GM19351 (cell line): ENCODE measurements around the gene RHEBL1.

ENCODE experiments used
- ATAC-seq: cut with Tn5 transposase; IDR thresholded peaks from one replicate; pipeline ENCODE4 v1.9.1; 2021; ENCODE audit warnings: mild to moderate bottlenecking, moderate library complexity; ENCODE audit not compliant: unreplicated experiment

RHEBL1 gene, protein sequence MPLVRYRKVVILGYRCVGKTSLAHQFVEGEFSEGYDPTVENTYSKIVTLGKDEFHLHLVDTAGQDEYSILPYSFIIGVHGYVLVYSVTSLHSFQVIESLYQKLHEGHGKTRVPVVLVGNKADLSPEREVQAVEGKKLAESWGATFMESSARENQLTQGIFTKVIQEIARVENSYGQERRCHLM

DNA sequence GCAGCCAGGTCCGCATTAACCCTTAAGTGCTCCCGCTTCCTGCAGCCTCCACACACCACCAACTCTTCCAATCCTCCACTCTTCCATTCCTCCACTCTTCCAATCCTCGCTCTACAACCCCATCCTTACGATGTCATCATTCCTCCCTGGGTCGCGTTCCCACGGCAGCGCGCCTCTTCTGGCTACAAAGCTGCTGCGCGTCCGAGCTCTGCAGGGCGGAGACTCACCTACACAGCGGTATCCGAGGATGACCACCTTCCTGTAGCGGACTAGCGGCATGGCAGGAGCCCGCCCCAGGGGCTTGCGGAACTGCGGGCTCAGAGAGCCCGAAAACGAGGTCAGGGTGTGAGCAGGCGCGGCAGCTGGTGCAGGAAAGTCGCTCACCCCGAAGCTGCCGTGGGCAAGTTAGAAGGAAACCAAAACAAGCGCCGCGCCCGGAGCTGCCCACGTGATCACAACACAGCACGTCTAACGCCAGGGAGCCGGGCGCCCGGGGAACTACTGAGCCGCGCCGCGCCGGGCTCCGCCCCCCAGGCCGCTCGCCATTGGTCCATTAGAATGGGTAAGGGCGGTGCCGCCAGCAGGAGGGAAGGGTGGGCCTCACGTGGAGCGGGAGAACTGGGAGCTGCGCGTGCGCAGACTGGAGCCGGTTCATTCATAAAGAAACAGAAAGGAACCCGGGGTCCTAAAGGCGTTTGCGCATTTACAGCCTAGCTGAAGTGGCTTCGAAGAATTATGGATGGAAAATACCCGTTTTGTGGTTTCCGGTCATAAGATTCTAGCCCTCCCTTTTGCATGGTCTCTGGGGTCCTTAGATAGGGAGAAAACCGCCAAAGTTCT lies at the start of gene RHEBL1:
Gene RHEBL1 (minus strand): TSS at position 473 of the 840 bp plus-strand sequence. CDS start 194 bp downstream, at position 279.
- ATAC-seq = peak; percentile 99

DNA sequence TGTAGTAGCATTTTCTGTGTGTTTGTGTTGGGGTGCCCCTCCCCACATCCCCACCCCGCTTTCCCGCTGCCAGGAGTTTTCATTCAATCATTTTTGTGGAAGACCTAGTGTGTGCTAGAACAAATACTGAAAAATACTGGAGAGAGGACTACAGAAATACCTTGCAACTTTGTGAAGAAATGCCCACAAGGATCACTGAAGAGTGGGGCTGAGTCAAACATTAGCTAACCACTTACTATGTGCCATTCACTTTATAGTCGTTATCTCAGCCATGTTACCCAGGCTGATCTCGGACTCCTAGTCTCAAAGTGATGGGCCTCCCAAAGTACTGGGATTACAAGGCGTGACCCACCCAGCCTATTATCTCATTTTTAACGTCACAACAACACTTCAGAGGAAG lies 41.4 kb upstream of the RHEBL1 start:
- peak; percentile 1 for ATAC-seq

DNA sequence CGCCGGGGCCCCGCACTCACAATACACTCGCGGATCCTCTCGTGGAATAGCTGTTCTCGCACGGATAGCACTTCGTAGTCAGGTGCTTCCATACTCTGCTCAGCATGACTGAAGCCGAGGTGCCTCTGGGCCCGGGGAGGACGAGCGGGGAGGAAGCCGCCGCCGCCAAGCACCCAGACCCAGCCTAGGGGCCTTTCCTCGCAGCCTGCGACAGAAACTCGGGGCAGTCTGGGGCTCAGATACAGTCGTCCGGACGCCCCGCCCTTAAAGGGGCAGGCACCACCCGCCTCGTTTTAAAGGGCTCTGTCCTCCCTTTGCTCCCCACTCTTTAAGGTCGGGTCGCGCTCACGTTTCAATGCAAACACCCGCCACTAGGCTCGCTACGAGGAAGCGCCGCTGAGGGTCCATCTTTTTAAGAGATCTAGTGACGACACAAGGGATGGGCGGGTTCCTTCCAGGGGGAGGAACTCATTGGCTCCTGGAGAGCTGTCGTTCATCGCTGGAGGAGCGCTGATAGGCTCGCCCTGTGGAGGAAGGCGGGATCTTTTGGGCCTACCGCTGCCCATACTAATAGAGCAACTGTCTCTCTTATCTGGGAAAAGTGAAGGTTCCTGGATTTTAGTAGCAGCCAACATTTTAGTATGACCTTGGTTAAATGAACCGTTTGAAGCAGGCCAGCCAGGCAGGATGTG lies 40.8 kb upstream of the RHEBL1 start, which contains the start of gene LMBR1L:
Gene LMBR1L (minus strand): TSS at position 384 of the 692 bp plus-strand sequence. CDS start 292 bp downstream, at position 92.
- ATAC-seq = peak; percentile 97

DNA sequence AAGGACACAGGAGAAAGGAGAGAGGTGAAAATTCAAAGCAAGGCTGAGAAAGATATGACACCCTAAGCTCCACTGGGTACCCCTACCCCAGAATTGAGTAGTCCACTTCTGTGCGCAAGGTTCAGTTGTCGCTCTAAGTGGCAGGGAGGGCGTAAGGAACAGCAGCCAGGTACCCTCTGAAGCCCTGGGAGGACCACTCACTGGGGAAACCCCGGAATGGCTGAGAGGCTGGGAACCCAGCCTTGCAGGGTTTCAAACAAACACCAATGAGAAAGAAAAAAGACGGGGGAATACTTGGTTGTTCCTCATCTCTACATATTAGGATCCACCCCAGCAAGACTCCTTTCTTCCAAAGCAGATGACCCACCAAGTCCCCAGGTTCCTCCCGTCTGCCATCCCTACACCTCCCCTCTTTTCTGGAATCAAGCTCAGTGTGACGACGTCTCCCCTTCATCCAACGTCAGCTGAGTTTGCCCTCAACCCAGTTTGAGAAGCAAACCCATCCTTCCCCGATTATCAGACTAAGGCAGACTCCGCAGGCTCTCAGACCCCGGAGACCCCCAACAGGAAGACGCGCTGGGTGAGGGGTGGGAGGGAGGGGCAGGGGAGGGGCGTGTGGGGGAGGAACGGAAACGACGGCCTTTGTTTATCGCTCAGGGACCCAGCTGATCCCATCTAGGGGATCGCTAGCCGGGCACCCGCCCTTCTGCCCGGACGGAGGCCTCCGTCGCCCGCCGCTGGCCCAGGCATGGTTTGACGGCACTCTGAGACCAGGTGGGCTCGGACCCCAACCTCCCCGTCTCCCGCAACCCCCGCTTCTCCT lies 40.1 kb upstream of the RHEBL1 start:
- ATAC-seq = no peak

DNA sequence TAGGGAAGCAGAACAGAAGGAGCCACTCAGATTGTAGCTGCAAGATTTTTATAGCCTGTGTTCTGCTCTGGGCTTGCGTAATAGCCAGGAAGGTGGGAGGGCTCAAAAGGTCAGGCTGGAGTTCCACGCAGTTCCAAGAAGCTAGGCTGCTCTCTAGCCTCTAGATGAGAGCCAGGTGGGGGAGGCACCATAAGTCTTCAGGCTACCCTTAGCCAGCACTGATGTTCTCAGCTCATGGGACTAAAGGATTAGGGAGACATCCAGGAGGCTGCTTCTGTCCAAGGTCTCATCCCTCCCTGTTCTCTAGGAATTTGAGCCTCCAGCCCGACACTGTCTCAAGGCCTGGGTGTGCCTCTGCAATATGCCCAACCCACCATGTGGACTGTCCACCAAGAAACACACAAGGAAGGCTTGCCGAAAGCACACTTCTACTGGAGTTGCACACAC lies 39.2 kb upstream of the RHEBL1 start:
- no peak for ATAC-seq

DNA sequence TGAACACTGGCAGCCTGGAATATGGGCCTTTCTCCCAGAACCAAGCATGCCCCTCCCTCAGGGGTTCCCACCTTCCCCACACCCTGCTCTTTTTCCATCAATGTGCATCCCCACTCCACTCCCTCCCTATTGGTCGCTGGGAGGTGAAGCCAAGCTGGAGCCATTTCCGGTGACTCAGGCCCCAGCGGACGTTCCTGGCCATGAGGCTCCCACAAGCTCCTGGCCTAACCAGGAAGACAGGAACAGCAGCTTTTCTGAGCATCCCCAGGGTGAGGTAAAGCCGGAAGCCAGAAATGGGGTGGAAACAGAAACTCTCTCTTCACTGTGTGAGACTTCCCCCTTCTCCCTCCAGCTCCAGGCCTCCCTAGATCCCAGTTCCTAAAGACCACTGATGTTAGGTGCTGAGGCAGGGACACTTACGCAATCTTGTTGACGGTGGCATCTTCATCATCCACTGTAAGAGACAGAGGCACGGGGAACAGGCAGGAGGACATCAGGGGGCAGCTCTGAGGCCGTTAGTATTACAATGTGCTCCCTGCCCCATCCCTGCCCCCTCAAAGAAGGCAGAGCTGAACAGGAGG lies 35.8 kb upstream of the RHEBL1 start:
- ATAC-seq = no peak

DNA sequence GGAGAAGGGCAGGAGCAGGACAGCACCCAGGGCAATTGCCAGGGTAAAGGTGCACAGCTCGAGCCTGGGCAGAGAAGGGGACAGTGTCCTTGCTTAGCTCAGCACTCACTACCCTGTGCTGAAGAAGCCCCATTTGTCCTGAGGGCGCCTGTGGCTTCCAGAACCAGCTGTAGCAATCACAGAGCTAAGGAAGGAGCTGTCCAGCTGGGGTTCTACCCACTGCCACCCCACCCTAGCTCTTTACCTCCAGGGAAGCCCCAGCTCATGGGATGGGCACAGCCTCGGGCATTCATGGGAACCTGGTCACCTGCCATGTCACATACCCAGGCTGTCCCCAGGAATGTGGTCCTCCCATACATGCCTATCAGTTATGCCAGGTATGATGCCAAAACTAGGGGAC lies 35.0 kb upstream of the RHEBL1 start:
- ATAC-seq = no peak

DNA sequence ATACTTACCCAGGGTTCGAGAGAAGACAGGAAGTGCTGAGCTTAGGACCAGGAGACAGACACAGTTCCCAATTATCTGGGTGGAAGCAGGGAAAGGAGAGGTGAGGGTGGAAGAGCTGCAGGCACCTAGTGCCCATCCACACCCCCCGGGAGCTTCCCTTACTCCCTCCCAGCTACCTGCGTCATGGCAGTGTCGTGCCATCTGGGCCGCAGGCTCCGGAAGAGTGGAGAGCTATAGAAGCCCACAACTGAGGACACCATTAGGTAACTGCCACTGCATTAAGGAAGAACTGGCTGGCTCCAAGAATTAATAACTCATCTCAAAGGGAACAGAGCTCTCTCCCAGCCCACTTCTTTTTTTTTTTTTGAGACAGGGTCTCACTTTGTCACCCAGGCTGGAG lies 30.6 kb upstream of the RHEBL1 start:
- no peak for ATAC-seq

DNA sequence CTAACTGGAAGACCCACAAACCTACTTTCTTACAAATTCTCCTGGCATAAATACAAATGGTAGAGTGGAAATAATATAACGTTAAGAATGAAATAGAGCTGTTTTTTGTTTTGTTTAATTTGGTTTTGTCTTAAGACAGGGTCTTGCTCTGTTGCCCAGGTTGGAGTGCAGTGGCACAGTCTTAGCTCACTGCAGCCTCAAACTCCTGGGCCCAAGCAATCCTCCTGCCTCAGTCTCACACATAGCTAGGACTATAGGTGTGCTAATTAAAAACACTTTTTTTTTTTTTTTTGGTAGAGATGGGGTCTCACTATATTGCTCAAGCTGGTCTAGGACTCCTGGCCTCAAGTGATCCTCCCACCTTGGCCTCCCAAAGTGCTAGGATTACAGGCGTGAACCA lies 28.9 kb upstream of the RHEBL1 start:
- no peak for ATAC-seq

DNA sequence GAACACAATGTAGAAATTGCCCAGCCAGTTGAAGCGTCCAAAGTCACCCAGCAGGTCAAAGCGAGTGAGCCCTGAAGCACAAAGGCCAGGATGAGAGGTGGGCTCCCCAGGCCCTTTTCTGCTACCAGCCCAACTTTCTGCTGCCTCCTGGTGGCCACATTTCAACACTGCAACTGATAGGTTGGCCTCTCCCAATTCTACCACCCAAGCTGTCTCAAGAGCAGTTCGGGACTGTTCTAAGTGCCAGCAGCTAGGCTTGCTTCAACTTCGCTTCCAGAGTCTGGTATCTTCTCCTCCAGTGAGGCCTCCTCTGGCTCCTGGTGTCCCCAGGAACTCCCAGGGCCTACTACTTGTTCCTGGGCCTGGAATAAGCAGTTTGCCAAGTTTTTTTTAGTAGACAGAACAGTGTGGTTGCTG lies 28.3 kb upstream of the RHEBL1 start:
- no peak for ATAC-seq

DNA sequence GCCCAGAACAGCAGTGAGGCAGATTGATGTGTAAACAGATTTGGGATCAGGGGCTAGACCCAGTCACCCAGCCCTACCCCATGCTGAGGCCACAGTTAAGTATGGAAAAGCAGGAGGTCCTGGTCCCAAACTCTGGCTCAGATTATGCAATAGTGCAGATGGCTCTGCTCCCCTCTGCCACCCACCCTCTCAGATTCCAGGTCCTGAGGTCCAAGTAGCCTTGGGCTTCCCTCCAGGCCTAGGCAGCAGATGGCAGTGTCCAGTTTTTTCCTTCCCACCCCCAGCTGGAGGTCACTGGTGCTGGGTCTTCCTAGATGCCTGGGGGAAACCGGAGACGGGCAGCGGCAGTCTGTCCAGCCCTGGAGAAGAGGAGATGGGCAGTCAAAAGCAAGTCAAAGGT lies 27.6 kb upstream of the RHEBL1 start:
- no peak for ATAC-seq

DNA sequence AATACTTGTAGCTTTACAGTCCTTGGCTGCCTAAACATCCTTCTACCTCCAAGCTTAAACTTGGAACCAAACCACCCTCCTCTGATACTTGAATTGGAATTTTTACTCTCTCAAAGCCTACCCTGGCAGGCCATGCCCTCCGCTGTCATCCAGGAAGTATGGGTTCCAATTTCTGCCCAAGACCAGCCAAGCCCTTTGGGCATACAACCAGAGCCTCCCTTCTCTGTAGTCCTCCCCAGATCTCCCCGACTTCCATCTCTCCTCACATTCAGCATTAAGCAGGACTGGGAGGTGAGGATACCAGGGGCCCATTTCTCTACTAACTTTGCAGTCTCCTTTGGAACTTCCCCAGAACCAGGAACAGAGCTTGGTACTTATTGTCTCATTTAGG lies 25.2 kb upstream of the RHEBL1 start:
- no peak for ATAC-seq

DNA sequence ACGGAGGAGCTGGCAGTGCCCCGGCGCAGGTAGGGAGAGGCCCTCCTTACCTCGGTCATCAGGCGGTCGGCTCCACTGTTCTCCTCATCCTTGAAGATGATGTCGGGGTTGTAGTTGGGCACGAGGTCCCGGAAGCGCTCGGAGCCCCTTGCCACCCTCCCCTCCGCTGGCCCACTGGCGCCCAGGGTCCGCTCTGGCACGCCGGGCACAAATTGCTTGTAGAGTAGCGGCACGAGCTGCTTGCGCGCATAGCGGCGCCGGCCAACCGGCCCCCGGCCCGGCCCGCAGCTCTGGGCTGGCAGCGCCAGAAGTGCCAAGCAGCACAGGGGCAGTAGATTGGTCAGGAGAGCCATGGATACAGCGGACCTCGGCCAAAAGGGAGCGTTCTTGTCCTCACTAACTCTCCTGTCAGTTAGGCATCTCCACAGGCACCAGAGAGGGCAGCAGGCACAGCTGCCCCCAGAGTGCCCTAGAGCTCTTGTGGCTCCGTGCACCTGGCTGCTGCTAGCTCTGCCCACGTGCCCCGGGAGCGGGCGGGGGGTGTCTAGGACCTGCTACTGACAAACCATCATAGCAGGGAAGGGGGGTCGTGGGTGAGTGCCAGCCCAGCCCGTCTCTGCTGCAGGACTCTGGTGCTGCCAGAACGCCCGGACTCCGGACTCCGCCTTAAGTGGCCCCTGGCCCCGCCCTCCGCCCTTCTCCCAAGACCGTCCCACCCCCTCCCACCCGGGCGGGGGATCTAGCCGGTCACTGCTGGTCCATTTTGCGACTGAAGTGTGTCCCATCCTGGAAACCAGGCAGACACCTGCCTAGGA lies 24.6 kb upstream of the RHEBL1 start, which contains the start of gene DHH:
Gene DHH (minus strand): TSS at position 642 of the 815 bp plus-strand sequence. CDS start 289 bp downstream, at position 353.
- no peak for ATAC-seq

DNA sequence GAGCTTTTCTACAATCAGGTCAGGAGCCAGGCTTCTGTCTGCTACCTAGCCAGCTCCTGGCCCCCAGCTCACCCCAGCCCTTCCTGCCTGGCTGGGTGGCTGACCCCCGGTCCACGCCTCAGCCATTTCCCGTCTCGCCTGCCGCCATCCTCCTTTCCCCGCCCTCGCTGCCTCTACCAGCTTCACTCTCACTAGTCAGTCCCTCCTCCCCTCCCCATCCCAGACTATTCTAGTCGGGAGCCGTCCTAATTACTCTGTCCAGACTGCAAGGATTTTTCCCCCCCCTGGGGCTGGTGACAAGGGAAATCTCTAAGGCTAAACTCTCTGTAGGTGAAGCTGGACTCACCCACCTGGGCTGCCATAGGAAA lies 24.0 kb upstream of the RHEBL1 start:
- no peak for ATAC-seq

DNA sequence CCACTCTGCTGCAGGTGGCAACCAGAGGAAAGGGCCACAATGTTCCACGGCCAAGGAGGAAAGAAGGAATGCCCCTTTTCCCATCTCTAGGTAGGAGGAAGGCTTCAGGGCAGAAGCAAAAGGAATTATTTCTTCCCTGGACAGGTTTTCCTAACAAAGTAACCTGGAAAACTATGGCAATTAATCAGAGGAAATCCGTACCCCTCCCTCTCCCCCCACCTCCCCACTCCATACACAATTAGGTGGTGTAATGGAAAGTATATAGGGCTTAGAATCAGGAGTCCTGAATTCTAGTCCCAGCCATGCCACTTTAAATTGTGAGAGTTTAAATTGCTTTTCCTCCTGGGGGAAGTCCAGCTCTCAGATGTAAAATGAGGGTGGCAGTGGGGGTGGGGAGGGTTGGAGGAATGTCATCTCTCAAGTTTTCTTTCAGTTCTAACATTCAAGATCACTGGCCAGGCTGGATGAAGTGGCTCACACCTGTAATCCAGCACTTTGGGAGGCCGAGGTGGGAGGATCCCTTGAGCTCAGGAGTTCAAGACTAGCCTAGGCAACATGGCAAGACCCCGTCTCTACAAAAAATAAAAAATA lies 23.1 kb upstream of the RHEBL1 start:
- ATAC-seq = no peak

DNA sequence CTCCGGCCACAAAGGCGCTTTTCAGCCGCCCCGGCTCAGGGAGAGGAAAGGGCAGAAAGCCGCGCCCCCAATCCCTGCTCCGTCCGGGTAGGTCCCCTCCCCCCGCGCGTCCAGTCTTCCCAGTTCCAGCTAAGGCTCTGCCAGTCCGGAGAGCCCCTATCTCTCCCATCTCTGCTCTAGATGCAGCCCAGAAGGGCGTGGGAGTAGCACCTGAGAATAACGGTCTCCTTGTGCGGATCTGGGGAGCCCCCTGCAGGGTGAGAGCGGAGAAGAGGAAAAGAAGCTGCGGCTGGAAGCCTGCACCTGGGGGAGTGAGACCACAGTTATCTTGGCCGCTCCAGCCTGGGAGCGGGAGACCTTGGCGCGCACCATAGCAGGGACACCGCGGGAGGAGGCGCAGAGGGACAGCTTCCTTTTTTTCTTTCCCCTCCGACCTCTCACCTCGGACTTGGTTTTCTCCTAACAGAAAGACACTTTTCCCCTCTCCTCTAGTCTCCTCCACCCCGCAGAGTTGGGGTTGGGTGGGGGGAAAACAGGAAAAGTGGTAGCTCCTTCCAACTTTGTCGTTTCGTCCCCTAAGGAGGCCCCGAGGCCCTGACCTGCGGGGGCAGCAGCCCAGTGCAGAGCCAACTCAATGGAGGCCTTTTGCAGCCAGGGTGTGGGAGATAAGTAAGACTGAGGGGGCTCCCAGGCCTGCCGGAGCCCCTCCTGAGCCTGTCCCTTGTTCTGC lies 22.5 kb upstream of the RHEBL1 start:
- ATAC-seq = no peak

DNA sequence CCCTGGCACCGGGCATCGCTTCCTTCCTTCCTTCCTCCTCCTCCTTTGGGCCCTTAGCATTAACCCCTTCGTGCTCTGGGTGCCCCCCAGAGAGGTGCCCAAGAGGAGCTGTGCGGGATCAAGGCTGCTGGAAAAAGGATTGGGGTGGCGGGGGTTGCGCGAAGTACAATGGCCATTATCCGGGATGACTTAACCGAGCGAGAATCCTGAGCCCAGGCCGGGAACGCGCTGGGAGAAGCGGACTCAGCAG lies 22.0 kb upstream of the RHEBL1 start:
- no peak for ATAC-seq

DNA sequence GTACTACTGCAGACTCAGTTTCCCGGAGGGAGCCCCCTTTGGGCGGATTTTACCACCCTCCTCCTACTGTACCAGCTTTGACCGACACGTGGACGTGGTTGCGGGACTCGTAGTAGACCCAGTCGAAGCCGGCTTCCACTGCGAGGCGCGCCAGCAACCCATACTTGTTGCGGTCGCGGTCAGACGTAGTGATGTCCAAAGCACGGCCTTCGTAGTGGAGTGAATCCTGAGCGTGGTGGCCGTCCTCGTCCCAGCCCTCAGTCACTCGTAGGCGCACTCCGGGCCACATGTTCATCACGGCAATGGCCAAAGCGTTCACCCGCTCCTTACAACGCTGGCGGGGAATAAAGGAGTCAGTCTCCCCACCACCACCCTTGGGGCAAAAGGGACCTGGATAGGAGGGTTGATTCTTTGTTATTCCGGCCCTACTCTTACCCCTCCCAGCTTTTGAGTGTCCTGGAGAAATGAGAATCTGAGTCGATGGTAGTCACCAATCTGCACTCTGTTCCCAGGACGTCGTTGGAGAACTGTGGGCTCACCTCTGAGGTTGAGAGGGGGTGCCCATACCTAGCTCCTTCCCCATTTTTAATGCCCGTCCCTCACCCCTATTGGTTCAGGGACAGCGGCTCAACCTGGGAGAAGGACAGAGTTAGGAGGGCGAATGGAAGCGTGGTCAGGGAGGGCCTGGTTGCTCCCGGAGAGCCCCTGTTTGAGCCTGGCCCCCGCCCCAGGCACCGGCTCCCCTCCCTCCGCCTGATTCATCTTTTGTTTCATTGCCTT lies 21.5 kb upstream of the RHEBL1 start:
- ATAC-seq = no peak
